Measurements from ENCODE around the gene GBGT1. TPM values are rescaled to one million over a fixed set of nuclear protein-coding genes. Genes with fewer than 3 reads are reported as not detected.
"Not testable (repeated sequence)": the region's sequence is repeated elsewhere in the genome, so short reads cannot be mapped to it uniquely, and the experiment has no call there.

The GBGT1 gene
- total RNA-seq, 1 experiment from 2014 or later, result 6.8 TPM

GRCh38 chr9:133182151-133182550, 18.4 kb upstream of the GBGT1 start:
- no peak overlapping the region for H3K4me3 ChIP-seq (ENCODE audit: insufficient read depth, low read depth, low read length)
- peaks cover 2% of the 10 kb centered on the region for H3K27me3 ChIP-seq (ENCODE audit: control insufficient read depth, insufficient read depth, low read length)
- DNase-seq, result no peak
- H3K36me3 ChIP-seq (replicated peaks; ENCODE audit: control insufficient read depth, insufficient read depth, low read length), result no peaks in the 10 kb centered on the region

- Histone ChIP-seq H3K27me3 (ENCODE audit: control insufficient read depth, insufficient read depth, low read length) (no peaks in the 10 kb centered on the region), H3K36me3 (replicated peaks; ENCODE audit: control insufficient read depth, insufficient read depth, low read length) (no peaks in the 10 kb centered on the region), H3K4me3 (ENCODE audit: insufficient read depth, low read depth, low read length) (no peak overlapping the region)
- DNase-seq, result no peak
Measured at GRCh38 chr9:133181561-133181960, 17.8 kb upstream of the GBGT1 start.

- Histone ChIP-seq H3K4me3 (ENCODE audit: insufficient read depth, low read depth, low read length) (no peak overlapping the region), H3K36me3 (replicated peaks; ENCODE audit: control insufficient read depth, insufficient read depth, low read length) (no peaks in the 10 kb centered on the region), H3K27me3 (ENCODE audit: control insufficient read depth, insufficient read depth, low read length) (no peaks in the 10 kb centered on the region)
- DNase-seq, result no peak
Measured at GRCh38 chr9:133180953-133181352, 17.2 kb upstream of the GBGT1 start.

- no peaks in the 10 kb centered on the region for H3K27me3 ChIP-seq (ENCODE audit: control insufficient read depth, insufficient read depth, low read length)
- no peaks in the 10 kb centered on the region for H3K36me3 ChIP-seq (replicated peaks; ENCODE audit: control insufficient read depth, insufficient read depth, low read length)
- H3K4me3 ChIP-seq (ENCODE audit: insufficient read depth, low read depth, low read length), result no peak overlapping the region
- DNase-seq, result no peak
Measured at GRCh38 chr9:133173056-133173455, 9.3 kb upstream of the GBGT1 start.

GRCh38 chr9:133171161-133171961, 7.6 kb upstream of the GBGT1 start:
- H3K27me3 ChIP-seq (ENCODE audit: control insufficient read depth, insufficient read depth, low read length), result no peaks in the 10 kb centered on the region
- DNase-seq, result no peak
- H3K36me3 ChIP-seq (replicated peaks; ENCODE audit: control insufficient read depth, insufficient read depth, low read length), result no peaks in the 10 kb centered on the region
- no peak overlapping the region for H3K4me3 ChIP-seq (ENCODE audit: insufficient read depth, low read depth, low read length)

GRCh38 chr9:133170716-133171115, 7.0 kb upstream of the GBGT1 start:
- DNase-seq, result no peak
- no peak overlapping the region for H3K4me3 ChIP-seq (ENCODE audit: insufficient read depth, low read depth, low read length)
- no peaks in the 10 kb centered on the region for H3K36me3 ChIP-seq (replicated peaks; ENCODE audit: control insufficient read depth, insufficient read depth, low read length)
- H3K27me3 ChIP-seq (ENCODE audit: control insufficient read depth, insufficient read depth, low read length), result no peaks in the 10 kb centered on the region

- not testable (repeated sequence) for H3K4me3 ChIP-seq (ENCODE audit: insufficient read depth, low read depth, low read length); DNase-seq; H3K36me3 ChIP-seq (replicated peaks; ENCODE audit: control insufficient read depth, insufficient read depth, low read length); H3K27me3 ChIP-seq (ENCODE audit: control insufficient read depth, insufficient read depth, low read length)
Measured at GRCh38 chr9:133169687-133170086, 6.0 kb upstream of the GBGT1 start.

GRCh38 chr9:133169102-133169501, 5.4 kb upstream of the GBGT1 start:
- Histone ChIP-seq H3K27me3 (ENCODE audit: control insufficient read depth, insufficient read depth, low read length) (peaks cover 3% of the 10 kb centered on the region), H3K4me3 (ENCODE audit: insufficient read depth, low read depth, low read length) (no peak overlapping the region), H3K36me3 (replicated peaks; ENCODE audit: control insufficient read depth, insufficient read depth, low read length) (no peaks in the 10 kb centered on the region)
- DNase-seq, result no peak

- peaks cover 6% of the 10 kb centered on the region for H3K27me3 ChIP-seq (ENCODE audit: control insufficient read depth, insufficient read depth, low read length)
- DNase-seq, result peak; percentile 28
- H3K36me3 ChIP-seq (replicated peaks; ENCODE audit: control insufficient read depth, insufficient read depth, low read length), result no peaks in the 10 kb centered on the region
- H3K4me3 ChIP-seq (ENCODE audit: insufficient read depth, low read depth, low read length), result no peak overlapping the region
Measured at GRCh38 chr9:133168432-133168831, 4.7 kb upstream of the GBGT1 start.

GRCh38 chr9:133167769-133168168, 4.1 kb upstream of the GBGT1 start:
- peak; percentile 15 for DNase-seq
- Histone ChIP-seq H3K27me3 (ENCODE audit: control insufficient read depth, insufficient read depth, low read length) (peaks cover 12% of the 10 kb centered on the region), H3K36me3 (replicated peaks; ENCODE audit: control insufficient read depth, insufficient read depth, low read length) (no peaks in the 10 kb centered on the region), H3K4me3 (ENCODE audit: insufficient read depth, low read depth, low read length) (no peak overlapping the region)

GRCh38 chr9:133167096-133167730, 3.5 kb upstream of the GBGT1 start:
- H3K4me3 ChIP-seq (ENCODE audit: insufficient read depth, low read depth, low read length), result no peak overlapping the region
- DNase-seq, result peak; percentile 32
- no peaks in the 10 kb centered on the region for H3K36me3 ChIP-seq (replicated peaks; ENCODE audit: control insufficient read depth, insufficient read depth, low read length)
- peaks cover 15% of the 10 kb centered on the region for H3K27me3 ChIP-seq (ENCODE audit: control insufficient read depth, insufficient read depth, low read length)

GRCh38 chr9:133166392-133166791, 2.7 kb upstream of the GBGT1 start:
- Histone ChIP-seq H3K27me3 (ENCODE audit: control insufficient read depth, insufficient read depth, low read length) (peaks cover 15% of the 10 kb centered on the region), H3K36me3 (replicated peaks; ENCODE audit: control insufficient read depth, insufficient read depth, low read length) (peaks cover 2% of the 10 kb centered on the region), H3K4me3 (ENCODE audit: insufficient read depth, low read depth, low read length) (no peak overlapping the region)
- DNase-seq, result peak; percentile 29

- DNase-seq, result no peak
- H3K4me3 ChIP-seq (ENCODE audit: insufficient read depth, low read depth, low read length), result no peak overlapping the region
- H3K27me3 ChIP-seq (ENCODE audit: control insufficient read depth, insufficient read depth, low read length), result peaks cover 15% of the 10 kb centered on the region
- peaks cover 4% of the 10 kb centered on the region for H3K36me3 ChIP-seq (replicated peaks; ENCODE audit: control insufficient read depth, insufficient read depth, low read length)
Measured at GRCh38 chr9:133165452-133165730, 1.7 kb upstream of the GBGT1 start.

GRCh38 chr9:133164191-133164590, 477 bp upstream of the GBGT1 start:
- Histone ChIP-seq H3K27me3 (ENCODE audit: control insufficient read depth, insufficient read depth, low read length) (peaks cover 15% of the 10 kb centered on the region), H3K36me3 (replicated peaks; ENCODE audit: control insufficient read depth, insufficient read depth, low read length) (peaks cover 7% of the 10 kb centered on the region), H3K4me3 (ENCODE audit: insufficient read depth, low read depth, low read length) (peak overlapping the region; percentile 64)
- DNase-seq, result no peak

GRCh38 chr9:133162861-133163503, 732 bp downstream of the GBGT1 start:
- peak overlapping the region; percentile 64 for H3K4me3 ChIP-seq (ENCODE audit: insufficient read depth, low read depth, low read length)
- peak; percentile 83 for DNase-seq
- H3K36me3 ChIP-seq (replicated peaks; ENCODE audit: control insufficient read depth, insufficient read depth, low read length), result peaks cover 7% of the 10 kb centered on the region
- peaks cover 15% of the 10 kb centered on the region for H3K27me3 ChIP-seq (ENCODE audit: control insufficient read depth, insufficient read depth, low read length)
